OCI-LY3 (cell line): Measurements from ENCODE around the gene FARP1.

ENCODE experiments used
- EZH2phosphoT487 ChIP-seq: fragments of 200-600 bp; shearing (Covaris generic); IDR thresholded peaks from 2 replicates; pipeline ENCODE4 v1.6.1; 2018; ENCODE audit warnings: antibody characterized with exemption, mixed run types, low read depth
- TF ChIP-seq, protein P1 (sequence below): fragments of 200-600, 300-600 bp; sonication (generic); IDR thresholded peaks from 2 replicates; pipeline ENCODE4 v1.5.1; 2014; ENCODE audit warnings: antibody characterized with exemption, low read length, low read depth

DNA sequence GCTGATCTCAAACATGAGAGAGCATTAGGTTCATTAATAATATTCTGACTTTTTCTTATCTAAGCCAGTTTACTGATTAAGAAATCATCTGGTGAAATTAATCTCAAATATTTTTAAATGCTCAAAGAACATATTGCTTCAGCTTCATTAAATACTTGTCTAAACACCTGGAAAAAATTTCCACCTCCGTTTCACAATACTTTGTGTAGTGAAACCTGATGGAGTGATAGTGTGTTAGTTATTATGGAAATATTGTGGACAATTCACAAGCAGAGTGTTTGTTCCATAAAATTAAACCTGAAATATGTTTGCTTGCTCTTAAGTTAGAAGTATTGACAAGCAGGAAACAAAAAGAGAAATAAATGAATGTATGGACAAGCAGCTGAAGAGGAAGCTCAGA lies 91.5 kb downstream of the FARP1 start:
- TF ChIP-seq, protein P1, sequence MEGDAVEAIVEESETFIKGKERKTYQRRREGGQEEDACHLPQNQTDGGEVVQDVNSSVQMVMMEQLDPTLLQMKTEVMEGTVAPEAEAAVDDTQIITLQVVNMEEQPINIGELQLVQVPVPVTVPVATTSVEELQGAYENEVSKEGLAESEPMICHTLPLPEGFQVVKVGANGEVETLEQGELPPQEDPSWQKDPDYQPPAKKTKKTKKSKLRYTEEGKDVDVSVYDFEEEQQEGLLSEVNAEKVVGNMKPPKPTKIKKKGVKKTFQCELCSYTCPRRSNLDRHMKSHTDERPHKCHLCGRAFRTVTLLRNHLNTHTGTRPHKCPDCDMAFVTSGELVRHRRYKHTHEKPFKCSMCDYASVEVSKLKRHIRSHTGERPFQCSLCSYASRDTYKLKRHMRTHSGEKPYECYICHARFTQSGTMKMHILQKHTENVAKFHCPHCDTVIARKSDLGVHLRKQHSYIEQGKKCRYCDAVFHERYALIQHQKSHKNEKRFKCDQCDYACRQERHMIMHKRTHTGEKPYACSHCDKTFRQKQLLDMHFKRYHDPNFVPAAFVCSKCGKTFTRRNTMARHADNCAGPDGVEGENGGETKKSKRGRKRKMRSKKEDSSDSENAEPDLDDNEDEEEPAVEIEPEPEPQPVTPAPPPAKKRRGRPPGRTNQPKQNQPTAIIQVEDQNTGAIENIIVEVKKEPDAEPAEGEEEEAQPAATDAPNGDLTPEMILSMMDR, result no peak
- no peak for TF ChIP-seq EZH2phosphoT487
